Fibroblast of lung (primary cell): ENCODE data around the gene XCR1. TPM values are rescaled to one million over a fixed set of nuclear protein-coding genes. Genes with fewer than 3 reads are reported as not detected.

Source experiments
- DNase-seq, 2 donors: peaks; one replicate each; pipeline versions ENCODE4 v3.0.0 to v3.0.0-alpha.2; 2010; ENCODE audit warnings: low read depth in 2 of 2
- H2AFZ ChIP-seq: 2 replicates; pipeline ENCODE4 v1.5.1; 2012; ENCODE audit warnings: low read length, control low read depth, inconsistent platforms
- H3K27ac ChIP-seq: 2 replicates; pipeline ENCODE4 v1.5.1; 2011; ENCODE audit warnings: low read length, control low read depth; ENCODE audit not compliant: insufficient read depth
- H3K27me3 ChIP-seq: 2 replicates; pipeline ENCODE4 v1.5.1; 2011; ENCODE audit warnings: mild to moderate bottlenecking, low read length; ENCODE audit not compliant: control insufficient read depth, insufficient read depth
- H3K36me3 ChIP-seq: 2 replicates; pipeline ENCODE4 v1.5.1; 2011; ENCODE audit warnings: low read length; ENCODE audit not compliant: control insufficient read depth, insufficient read depth
- H3K4me1 ChIP-seq: 2 replicates; pipeline ENCODE4 v1.5.1; 2011; ENCODE audit warnings: low read length; ENCODE audit not compliant: control insufficient read depth, insufficient read depth; ENCODE audit errors: extremely low read depth
- H3K4me2 ChIP-seq: 2 replicates; pipeline ENCODE4 v1.5.1; 2011; ENCODE audit warnings: low read length, control low read depth; ENCODE audit not compliant: insufficient read depth; ENCODE audit errors: extremely low read depth
- H3K4me3 ChIP-seq, 4 experiments: fragments of 200-600 bp in 1 of 4; sonication (generic) in 1 of 4; replicated peaks in 1 of 4; 2 replicates each; pipeline ENCODE4 v1.5.1; 2011 to 2016; ENCODE audit warnings: low read length in 4 of 4, low read depth in 3 of 4, mild to moderate bottlenecking in 3 of 4, control low read depth in 2 of 4, inconsistent platforms in 1 of 4, mixed read lengths in 1 of 4; ENCODE audit not compliant: insufficient read depth in 1 of 4; ENCODE audit errors: control extremely low read depth in 1 of 4
- H3K79me2 ChIP-seq: 2 replicates; pipeline ENCODE4 v1.5.1; 2012; ENCODE audit warnings: mild to moderate bottlenecking, low read length, inconsistent platforms; ENCODE audit not compliant: control insufficient read depth, insufficient read depth
- H3K9ac ChIP-seq: 2 replicates; pipeline ENCODE4 v1.5.1; 2011; ENCODE audit warnings: mild to moderate bottlenecking, low read length, control low read depth; ENCODE audit not compliant: insufficient read depth
- H3K9me3 ChIP-seq: 2 replicates; pipeline ENCODE4 v1.5.1; 2012; ENCODE audit warnings: low read depth, low read length; ENCODE audit not compliant: control insufficient read depth, insufficient read depth
- H4K20me1 ChIP-seq: 2 replicates; pipeline ENCODE4 v1.5.1; 2011; ENCODE audit warnings: low read length; ENCODE audit not compliant: control insufficient read depth, insufficient read depth; ENCODE audit errors: extremely low read depth
- EZH2 ChIP-seq: IDR thresholded peaks from 2 replicates; pipeline ENCODE4 v1.5.1; 2012; ENCODE audit warnings: low read length, control low read depth, mild to moderate bottlenecking; ENCODE audit errors: missing control alignments
- polyA plus RNA-seq, 2 donors: library from polyadenylated mRNA; depleted of rRNA in 1 of 2; stranded (reverse) in 1 of 2; unstranded in 1 of 2; fragments of >200 nt; gene quantifications; 2 replicates each; pipeline ENCODE4 v1.2.1, GENCODE V29; 2011 to 2012; ENCODE audit warnings: missing spikeins in 1 of 2
- total RNA-seq: library from RNA; depleted of rRNA; stranded (reverse); fragments of >200 nt; gene quantifications from 2 replicates; pipeline ENCODE4 v1.2.1, GENCODE V29; 2014
- TF ChIP-seq, protein P1 (sequence below), 2 donors: IDR thresholded peaks in 1 of 2; conservative IDR thresholded peaks in 1 of 2; 1 replicate in 1 of 2; 2 replicates in 1 of 2; pipeline ENCODE4 v1.5.1; 2011 to 2012; ENCODE audit warnings: low read length in 2 of 2, control low read depth in 1 of 2, inconsistent platforms in 1 of 2, low read depth in 1 of 2, mild to moderate bottlenecking in 1 of 2

XCR1 gene
- total and polyA plus RNA-seq, 2 donors (not counting 1 experiment from before 2014, with no cell fraction given): under 0.01 to 0.01 TPM

- H3K9ac ChIP-seq: no peak overlapping the region
- no peak overlapping the region for H3K4me3 ChIP-seq
- TF ChIP-seq EZH2: no peak
- TF ChIP-seq, protein P1, sequence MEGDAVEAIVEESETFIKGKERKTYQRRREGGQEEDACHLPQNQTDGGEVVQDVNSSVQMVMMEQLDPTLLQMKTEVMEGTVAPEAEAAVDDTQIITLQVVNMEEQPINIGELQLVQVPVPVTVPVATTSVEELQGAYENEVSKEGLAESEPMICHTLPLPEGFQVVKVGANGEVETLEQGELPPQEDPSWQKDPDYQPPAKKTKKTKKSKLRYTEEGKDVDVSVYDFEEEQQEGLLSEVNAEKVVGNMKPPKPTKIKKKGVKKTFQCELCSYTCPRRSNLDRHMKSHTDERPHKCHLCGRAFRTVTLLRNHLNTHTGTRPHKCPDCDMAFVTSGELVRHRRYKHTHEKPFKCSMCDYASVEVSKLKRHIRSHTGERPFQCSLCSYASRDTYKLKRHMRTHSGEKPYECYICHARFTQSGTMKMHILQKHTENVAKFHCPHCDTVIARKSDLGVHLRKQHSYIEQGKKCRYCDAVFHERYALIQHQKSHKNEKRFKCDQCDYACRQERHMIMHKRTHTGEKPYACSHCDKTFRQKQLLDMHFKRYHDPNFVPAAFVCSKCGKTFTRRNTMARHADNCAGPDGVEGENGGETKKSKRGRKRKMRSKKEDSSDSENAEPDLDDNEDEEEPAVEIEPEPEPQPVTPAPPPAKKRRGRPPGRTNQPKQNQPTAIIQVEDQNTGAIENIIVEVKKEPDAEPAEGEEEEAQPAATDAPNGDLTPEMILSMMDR (conservative IDR thresholded peaks at IDR 0.05 in 1 of 2, IDR thresholded peaks at IDR 0.05 in 1 of 2; ENCODE audit: low read depth in 1 of 2, low read length in 2 of 2): no peak
- no peaks in the 10 kb centered on the region for H3K4me1 ChIP-seq
- no peaks in the 10 kb centered on the region for H3K36me3 ChIP-seq
- no peak overlapping the region for H3K4me2 ChIP-seq
- H3K27me3 ChIP-seq: no peaks in the 10 kb centered on the region
- no peaks in the 10 kb centered on the region for H3K9me3 ChIP-seq
- H3K79me2 ChIP-seq: no peaks in the 10 kb centered on the region
- no peak for DNase-seq
- no peak overlapping the region for H3K27ac ChIP-seq
- no peak overlapping the region for H2AFZ ChIP-seq
- no peaks in the 10 kb centered on the region for H4K20me1 ChIP-seq
These were observed 44.1 kb upstream of the XCR1 start for GRCh38 chr3:46071222-46071858.

DNA sequence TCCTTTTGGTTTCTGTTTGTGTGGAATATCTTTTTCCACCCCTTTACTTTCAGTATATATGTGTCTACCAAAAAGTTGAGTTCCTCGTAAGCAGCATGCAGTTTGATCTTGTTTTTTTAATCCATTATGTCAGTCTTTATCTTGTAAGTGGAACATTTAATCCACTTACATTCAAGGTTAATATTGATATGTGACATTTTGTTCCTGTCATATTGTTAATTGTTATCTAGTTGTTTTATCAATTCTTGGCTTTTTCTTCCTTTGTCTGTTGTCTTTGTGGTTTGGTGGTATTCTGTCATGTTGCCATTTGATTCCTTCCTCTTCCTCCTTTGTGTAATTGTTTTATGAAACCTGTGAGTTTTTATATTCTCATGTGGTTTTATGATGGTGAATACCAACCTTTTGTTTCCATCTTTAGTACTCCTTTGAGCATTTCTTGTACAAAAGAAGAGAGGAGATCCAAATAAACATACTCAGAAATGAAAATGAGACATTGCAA lies 43.4 kb upstream of the XCR1 start:
- H3K4me3 ChIP-seq: no peak overlapping the region
- H4K20me1 ChIP-seq: no peaks in the 10 kb centered on the region
- H3K36me3 ChIP-seq: no peaks in the 10 kb centered on the region
- no peak for TF ChIP-seq EZH2
- TF ChIP-seq, protein P1 (conservative IDR thresholded peaks at IDR 0.05 in 1 of 2, IDR thresholded peaks at IDR 0.05 in 1 of 2; ENCODE audit: low read depth in 1 of 2, low read length in 2 of 2): no peak
- no peak overlapping the region for H2AFZ ChIP-seq
- no peak overlapping the region for H3K9ac ChIP-seq
- no peak for DNase-seq
- H3K27me3 ChIP-seq: peaks cover 3% of the 10 kb centered on the region
- H3K4me2 ChIP-seq: no peak overlapping the region
- H3K4me1 ChIP-seq: no peaks in the 10 kb centered on the region
- no peak overlapping the region for H3K27ac ChIP-seq
- H3K9me3 ChIP-seq: no peaks in the 10 kb centered on the region
- no peaks in the 10 kb centered on the region for H3K79me2 ChIP-seq

DNA sequence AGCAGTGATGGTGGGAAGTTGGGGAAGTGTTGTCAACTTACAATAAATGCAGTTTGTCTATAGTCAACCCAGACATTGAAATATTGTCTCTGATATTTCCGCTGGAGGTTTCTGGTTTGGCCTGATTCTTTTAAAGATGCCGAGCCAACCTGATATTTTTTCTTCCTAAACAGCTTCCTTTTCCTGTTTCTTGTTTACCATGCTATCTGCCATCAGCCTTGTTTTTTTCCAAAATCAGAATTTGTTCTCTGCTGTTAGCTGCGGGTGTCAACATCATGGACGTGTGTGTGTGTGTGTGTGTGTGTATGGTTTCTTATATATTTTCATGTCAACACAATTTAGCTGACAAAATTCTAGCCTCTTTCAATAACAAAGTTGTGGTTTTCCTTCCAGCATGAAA lies 41.2 kb upstream of the XCR1 start:
- Histone ChIP-seq H4K20me1 (no peaks in the 10 kb centered on the region), H3K79me2 (no peaks in the 10 kb centered on the region), H3K4me3 (no peak overlapping the region), H3K27ac (no peak overlapping the region), H2AFZ (no peak overlapping the region), H3K9me3 (no peaks in the 10 kb centered on the region), H3K4me2 (no peak overlapping the region), H3K9ac (no peak overlapping the region), H3K4me1 (no peaks in the 10 kb centered on the region), H3K27me3 (peaks cover 7% of the 10 kb centered on the region), H3K36me3 (no peaks in the 10 kb centered on the region)
- DNase-seq: no peak
- TF ChIP-seq, protein P1 (conservative IDR thresholded peaks at IDR 0.05 in 1 of 2, IDR thresholded peaks at IDR 0.05 in 1 of 2; ENCODE audit: low read depth in 1 of 2, low read length in 2 of 2): no peak
- no peak for TF ChIP-seq EZH2
